Stimulated activated CD8-positive, alpha-beta memory T cell treated with anti-CD3 and anti-CD28 coated beads, Interleukin-15, amount 100 ng/mL, for 4 hours (primary cell): ENCODE results near the gene TMED1.
"Not testable (repeated sequence)": the region's sequence is repeated elsewhere in the genome, so short reads cannot be mapped to it uniquely, and the experiment has no call there.

Experiments
- DNase-seq, 2 donors: peaks; one replicate each; pipeline ENCODE4 v3.0.0-alpha.2; 2020; ENCODE audit warnings: low read depth in 2 of 2

TMED1 gene

GRCh38 chr19:10835754-10836478 is at the start of gene TMED1:
TMED1 (minus strand) TSS chr19:10836212; CDS start chr19:10836191, 21 bp downstream.
- DNase-seq: peak; percentile 81 to 91

- no peak for DNase-seq
Measured at GRCh38 chr19:10885201-10886169, 49.5 kb upstream of the TMED1 start.

- DNase-seq: no peak
Measured at GRCh38 chr19:10884274-10884673, 48.3 kb upstream of the TMED1 start.

- DNase-seq: no peak
Measured at GRCh38 chr19:10882108-10882457, 46.1 kb upstream of the TMED1 start.

GRCh38 chr19:10881403-10882107 is 45.5 kb upstream of the TMED1 start:
- no peak for DNase-seq

- no peak for DNase-seq
Measured at GRCh38 chr19:10878253-10878652, 42.2 kb upstream of the TMED1 start.

GRCh38 chr19:10877608-10878007 is 41.6 kb upstream of the TMED1 start:
- DNase-seq: not testable (repeated sequence)

- DNase-seq: no peak
Measured at GRCh38 chr19:10876459-10877240, 40.6 kb upstream of the TMED1 start.

GRCh38 chr19:10874024-10874423 is 38.0 kb upstream of the TMED1 start:
- no peak for DNase-seq

- no peak for DNase-seq
Measured at GRCh38 chr19:10872546-10873107, 36.6 kb upstream of the TMED1 start.

- DNase-seq: peak in 1 of 2 donors; percentile 19
Measured at GRCh38 chr19:10871711-10872545, 35.9 kb upstream of the TMED1 start.

GRCh38 chr19:10870955-10871603 is 35.1 kb upstream of the TMED1 start, which contains the start of gene CARM1:
CARM1 (plus strand) TSS chr19:10871553; CDS start chr19:10871703, 150 bp downstream.
- DNase-seq: peak; percentile 97 to 99

- no peak for DNase-seq
Measured at GRCh38 chr19:10870501-10870954, 34.5 kb upstream of the TMED1 start.

- not testable (repeated sequence) for DNase-seq
Measured at GRCh38 chr19:10869872-10870311, 33.9 kb upstream of the TMED1 start.

- DNase-seq: no peak
Measured at GRCh38 chr19:10868872-10869547, 33.0 kb upstream of the TMED1 start.

- DNase-seq: no peak
Measured at GRCh38 chr19:10866495-10866894, 30.5 kb upstream of the TMED1 start.

GRCh38 chr19:10864538-10864899 is 28.5 kb upstream of the TMED1 start:
- peak; percentile 30 to 59 for DNase-seq

GRCh38 chr19:10863107-10863717 is 27.2 kb upstream of the TMED1 start:
- DNase-seq: no peak
